ENCODE results near the gene OSBPL5.

- no peak for TF ChIP-seq POLR2A (IDR thresholded peaks at IDR 0.05)
- TF ChIP-seq CTCF (IDR thresholded peaks at IDR 0.05) = no peak
- TF ChIP-seq POLR2AphosphoS5 (IDR thresholded peaks at IDR 0.05) = no peak
- no peak for TF ChIP-seq EP300 (IDR thresholded peaks at IDR 0.05; ENCODE audit: low read depth)
Measured at GRCh38 chr11:3111919-3112690, 53.0 kb downstream of the OSBPL5 start.
